HCT116 (cell line): ENCODE results near the gene TTC12. TPM values are rescaled to one million over a fixed set of nuclear protein-coding genes. Genes with fewer than 3 reads are reported as not detected.

Experiments
- ATAC-seq: fragments of 200-7000 bp; cut with Tn5 transposase; 2 replicates; pipeline ENCODE4 v1.9.1; 2020; ENCODE audit warnings: mild to moderate bottlenecking, moderate library complexity
- BruUV-seq: library from RNA; stranded (reverse); fragments of 400-500 nt; replicated peaks from 2 replicates; lab custom pipeline; 2021; lab: Mats Ljungman, UMichigan
- CTCF ChIA-PET: fragments of 300-600 bp; sonication (Branson Sonifier 250); formaldehyde crosslinking; loops from one replicate; lab custom pipeline; 2021; ENCODE audit warnings: antibody characterized with exemption; lab: Charles Lee
- POLR2A ChIA-PET: fragments of 300-600, 350-600 bp; sonication (Branson Sonifier 250); formaldehyde crosslinking; loops from one replicate; lab custom pipeline; 2021; ENCODE audit warnings: antibody characterized with exemption; lab: Charles Lee
- RAD21 ChIA-PET, 2 experiments: fragments of 300-600 bp; sonication (Branson Sonifier 250); formaldehyde crosslinking; loops; one replicate each; lab custom pipeline; 2023; ENCODE audit warnings: low total read pairs in 2 of 2; ENCODE audit not compliant: uncharacterized antibody in 2 of 2, unreplicated experiment in 2 of 2, low non-redundant PET in 1 of 2; lab: Charles Lee
- DNase-seq: peaks from one replicate; pipeline ENCODE4 v3.0.0-alpha.2; 2010; ENCODE audit warnings: low read depth, low spot score
- H2AFZ ChIP-seq: fragments of 200-600 bp; shearing (Covaris generic), sonication (generic); 2 replicates; pipeline ENCODE4 v1.6.1; 2017; ENCODE audit warnings: low read depth, mixed run types, mixed read lengths, antibody characterized with exemption, low read length; ENCODE audit not compliant: poor library complexity, severe bottlenecking
- H3K27ac ChIP-seq: 2 replicates; pipeline ENCODE4 v1.5.1; 2012; ENCODE audit warnings: low read depth, low read length
- H3K27me3 ChIP-seq: fragments of 200-600 bp; sonication (generic); 2 replicates; pipeline ENCODE4 v1.6.1; 2016; ENCODE audit warnings: mixed run types, low read length, mixed read lengths; ENCODE audit not compliant: insufficient read depth
- H3K36me3 ChIP-seq, 2 experiments: fragments of 200-500 bp in 1 of 2; fragments of 200-600 bp in 1 of 2; sonication (Bioruptor generic) in 1 of 2; sonication (generic) in 1 of 2; 2 replicates each; pipeline versions ENCODE4 v1.5.1 to v1.6.1; 2014 to 2016; ENCODE audit warnings: low read length in 2 of 2, inconsistent platforms in 1 of 2, mixed read lengths in 1 of 2, mixed run types in 1 of 2; ENCODE audit not compliant: insufficient read depth in 2 of 2, control insufficient read depth in 1 of 2
- H3K4me1 ChIP-seq, 2 experiments: fragments of 200-600 bp in 1 of 2; sonication (generic) in 1 of 2; 2 replicates each; pipeline versions ENCODE4 v1.5.1 to v1.6.1; 2012 to 2017; ENCODE audit warnings: low read length in 2 of 2, inconsistent platforms in 1 of 2, mild to moderate bottlenecking in 1 of 2, mixed read lengths in 1 of 2, mixed run types in 1 of 2, moderate library complexity in 1 of 2; ENCODE audit not compliant: insufficient read depth in 2 of 2, control insufficient read depth in 1 of 2
- H3K4me2 ChIP-seq: fragments of 200-600 bp; sonication (generic); 2 replicates; pipeline ENCODE4 v1.6.1; 2017; ENCODE audit warnings: mixed run types, low read length, mixed read lengths
- H3K4me3 ChIP-seq, 2 experiments: fragments of 200-600 bp in 1 of 2; sonication (generic) in 1 of 2; replicated peaks in 1 of 2; 2 replicates each; pipeline ENCODE4 v1.5.1; 2011 to 2016; ENCODE audit warnings: low read length in 2 of 2, control low read depth in 1 of 2, low read depth in 1 of 2, mild to moderate bottlenecking in 1 of 2, mixed read lengths in 1 of 2, mixed run types in 1 of 2
- H3K79me2 ChIP-seq: fragments of 200-600 bp; sonication (generic); 2 replicates; pipeline ENCODE4 v1.6.1; 2017; ENCODE audit warnings: mild to moderate bottlenecking, mixed run types, low read length, moderate library complexity, mixed read lengths; ENCODE audit not compliant: insufficient read depth
- H3K9ac ChIP-seq: fragments of 200-600 bp; sonication (generic); 2 replicates; pipeline ENCODE4 v1.6.1; 2016; ENCODE audit warnings: low read length, mixed read lengths
- H3K9me2 ChIP-seq: fragments of 200-600 bp; sonication (generic), shearing (Covaris generic); 2 replicates; pipeline ENCODE4 v1.6.1; 2017; ENCODE audit warnings: mixed run types, mild to moderate bottlenecking, moderate library complexity; ENCODE audit not compliant: insufficient read depth
- H3K9me3 ChIP-seq, 2 experiments: fragments of 200-500 bp in 1 of 2; fragments of 200-600 bp in 1 of 2; sonication (Bioruptor generic) in 1 of 2; sonication (generic) in 1 of 2; 2 replicates each; pipeline ENCODE4 v1.6.1; 2014 to 2017; ENCODE audit warnings: low read length in 2 of 2, mixed read lengths in 2 of 2, inconsistent platforms in 1 of 2, low read depth in 1 of 2, mild to moderate bottlenecking in 1 of 2, mixed run types in 1 of 2, moderate library complexity in 1 of 2; ENCODE audit not compliant: control insufficient read depth in 1 of 2, insufficient read depth in 1 of 2
- H4K20me1 ChIP-seq: fragments of 200-600 bp; sonication (generic), shearing (Covaris generic); 2 replicates; pipeline ENCODE4 v1.6.1; 2017; ENCODE audit warnings: mixed run types, mild to moderate bottlenecking, moderate library complexity; ENCODE audit not compliant: insufficient read depth
- CEBPB ChIP-seq: IDR thresholded peaks from 2 replicates; pipeline ENCODE4 v1.6.1; 2012; ENCODE audit warnings: low read depth
- EGR1 ChIP-seq: IDR thresholded peaks from 2 replicates; pipeline ENCODE4 v1.6.1; 2012; ENCODE audit warnings: low read depth
- EZH2 ChIP-seq: fragments of 200-600 bp; sonication (generic); IDR thresholded peaks from 2 replicates; pipeline ENCODE4 v1.6.1; 2017; ENCODE audit warnings: antibody characterized with exemption, mixed run types
- EZH2phosphoT487 ChIP-seq: fragments of 200-600 bp; IDR thresholded peaks from 2 replicates; pipeline ENCODE4 v1.6.1; 2018; ENCODE audit warnings: antibody characterized with exemption, borderline replicate concordance
- POLR2A ChIP-seq: IDR thresholded peaks from 2 replicates; pipeline ENCODE4 v1.7.0; 2011; ENCODE audit warnings: borderline replicate concordance; ENCODE audit not compliant: insufficient read depth, insufficient read length; ENCODE audit errors: extremely low read depth
- POLR2AphosphoS5 ChIP-seq: IDR thresholded peaks from 2 replicates; pipeline ENCODE4 v1.6.1; 2011; ENCODE audit warnings: mild to moderate bottlenecking, low read depth, low read length, moderate library complexity
- RAD21 ChIP-seq: IDR thresholded peaks from 2 replicates; pipeline ENCODE4 v1.6.1; 2012; ENCODE audit warnings: low read depth, mild to moderate bottlenecking
- TCF7L2 ChIP-seq: IDR thresholded peaks from 2 replicates; pipeline ENCODE4 v1.7.0; 2011; ENCODE audit warnings: borderline replicate concordance, inconsistent platforms; ENCODE audit not compliant: insufficient read depth, insufficient read length; ENCODE audit errors: extremely low read depth
- YY1 ChIP-seq: IDR thresholded peaks from 2 replicates; pipeline ENCODE4 v1.6.1; 2011; ENCODE audit warnings: low read length, low read depth, moderate library complexity, mild to moderate bottlenecking; ENCODE audit not compliant: insufficient replicate concordance; ENCODE audit errors: extremely low read depth
- ZNF274 ChIP-seq: fragments of 200-500 bp; sonication (Bioruptor generic); IDR thresholded peaks from 2 replicates; pipeline ENCODE4 v1.6.1; 2014; ENCODE audit warnings: mild to moderate bottlenecking, low read depth, low read length, inconsistent platforms
- intact Hi-C: fragments of 100-400 bp; cut with micrococcal nuclease; formaldehyde crosslinking; loops from 2 replicates; pipeline ENCODE4 v1.10.0; 2022
- total RNA-seq: library from RNA; stranded (reverse); gene quantifications from one replicate; pipeline ENCODE4 v1.2.1, GENCODE V29; 2021; ENCODE audit not compliant: unreplicated experiment
- TF ChIP-seq, protein P1 (sequence below): IDR thresholded peaks from 2 replicates; pipeline ENCODE4 v1.6.1; 2011; ENCODE audit warnings: mild to moderate bottlenecking, low read length, moderate library complexity; ENCODE audit not compliant: insufficient replicate concordance; ENCODE audit errors: extremely low read depth
- TF ChIP-seq, protein P2 (sequence below), 3 experiments: fragments of 200-600 bp in 1 of 3; sonication (generic) in 1 of 3; IDR thresholded peaks in 2 of 3; conservative IDR thresholded peaks in 1 of 3; 2 replicates each; pipeline ENCODE4 v1.5.1; 2012 to 2017; ENCODE audit warnings: low read depth in 2 of 3, low read length in 2 of 3, antibody characterized with exemption in 1 of 3, borderline replicate concordance in 1 of 3, control low read depth in 1 of 3, mild to moderate bottlenecking in 1 of 3, mixed read lengths in 1 of 3, mixed run types in 1 of 3, moderate library complexity in 1 of 3; ENCODE audit not compliant: insufficient read depth in 1 of 3
- TF ChIP-seq, protein P3 (sequence below): IDR thresholded peaks from 2 replicates; pipeline ENCODE4 v1.6.1; 2012
- TF ChIP-seq, protein P4 (sequence below): IDR thresholded peaks from 2 replicates; pipeline ENCODE4 v1.6.1; 2012
- TF ChIP-seq, protein P5 (sequence below): IDR thresholded peaks from 2 replicates; pipeline ENCODE4 v1.6.1; 2012; ENCODE audit warnings: low read depth

Gene TTC12
- total RNA-seq, 1 experiment from 2014 or later: 12.6 TPM

DNA sequence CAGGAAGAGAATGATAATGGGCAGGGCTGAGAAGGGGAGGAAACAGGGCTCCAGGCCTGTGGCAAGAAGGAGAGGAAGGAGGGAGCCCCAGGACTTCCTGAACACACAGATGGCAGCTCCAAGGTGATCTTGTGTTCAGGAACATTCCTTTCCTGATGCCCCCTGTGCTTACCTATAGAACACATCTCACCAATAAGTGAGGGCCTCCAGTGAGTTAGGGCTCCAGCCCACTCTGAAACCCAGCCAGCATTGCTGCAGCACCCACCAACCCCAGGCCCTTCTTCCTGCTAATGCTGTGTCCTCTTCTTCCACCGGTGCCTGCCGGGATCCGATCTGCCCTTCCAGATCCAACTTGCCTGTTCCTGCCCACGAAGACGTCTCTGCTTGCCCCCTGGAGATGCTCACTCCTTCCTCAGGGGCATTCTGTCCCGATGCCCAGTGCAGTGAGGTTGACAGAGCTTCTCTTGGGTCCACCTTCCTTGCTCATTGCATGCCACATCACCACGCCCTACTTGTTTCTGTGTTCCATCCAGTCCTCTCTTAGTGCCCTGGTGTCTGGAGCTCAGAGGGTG is 90.6 kb downstream of the TTC12 start:
- H4K20me1 ChIP-seq: no peaks in the 10 kb centered on the region
- intact Hi-C loops: no loop called here
- H3K27ac ChIP-seq: no peak overlapping the region
- ChIA-PET CTCF (no interaction called here), RAD21 (no interaction called here), POLR2A (no interaction called here)
- H3K9me3 ChIP-seq: no peaks in the 10 kb centered on the region
- no peaks in the 10 kb centered on the region for H3K79me2 ChIP-seq
- BruUV-seq: no TSS peak
- no peak for DNase-seq
- no peak overlapping the region for H3K9ac ChIP-seq
- no peak overlapping the region for H3K4me2 ChIP-seq
- no peaks in the 10 kb centered on the region for H3K36me3 ChIP-seq
- H2AFZ ChIP-seq: no peak overlapping the region
- TF ChIP-seq EZH2 (no peak), TCF7L2 (no peak), ZNF274 (no peak), POLR2A (no peak), CEBPB (no peak), POLR2AphosphoS5 (no peak), EGR1 (no peak), EZH2phosphoT487 (no peak), YY1 (no peak), RAD21 (no peak)
- TF ChIP-seq, protein P1, sequence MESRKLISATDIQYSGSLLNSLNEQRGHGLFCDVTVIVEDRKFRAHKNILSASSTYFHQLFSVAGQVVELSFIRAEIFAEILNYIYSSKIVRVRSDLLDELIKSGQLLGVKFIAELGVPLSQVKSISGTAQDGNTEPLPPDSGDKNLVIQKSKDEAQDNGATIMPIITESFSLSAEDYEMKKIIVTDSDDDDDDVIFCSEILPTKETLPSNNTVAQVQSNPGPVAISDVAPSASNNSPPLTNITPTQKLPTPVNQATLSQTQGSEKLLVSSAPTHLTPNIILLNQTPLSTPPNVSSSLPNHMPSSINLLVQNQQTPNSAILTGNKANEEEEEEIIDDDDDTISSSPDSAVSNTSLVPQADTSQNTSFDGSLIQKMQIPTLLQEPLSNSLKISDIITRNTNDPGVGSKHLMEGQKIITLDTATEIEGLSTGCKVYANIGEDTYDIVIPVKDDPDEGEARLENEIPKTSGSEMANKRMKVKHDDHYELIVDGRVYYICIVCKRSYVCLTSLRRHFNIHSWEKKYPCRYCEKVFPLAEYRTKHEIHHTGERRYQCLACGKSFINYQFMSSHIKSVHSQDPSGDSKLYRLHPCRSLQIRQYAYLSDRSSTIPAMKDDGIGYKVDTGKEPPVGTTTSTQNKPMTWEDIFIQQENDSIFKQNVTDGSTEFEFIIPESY: no peak
- TF ChIP-seq, protein P2, sequence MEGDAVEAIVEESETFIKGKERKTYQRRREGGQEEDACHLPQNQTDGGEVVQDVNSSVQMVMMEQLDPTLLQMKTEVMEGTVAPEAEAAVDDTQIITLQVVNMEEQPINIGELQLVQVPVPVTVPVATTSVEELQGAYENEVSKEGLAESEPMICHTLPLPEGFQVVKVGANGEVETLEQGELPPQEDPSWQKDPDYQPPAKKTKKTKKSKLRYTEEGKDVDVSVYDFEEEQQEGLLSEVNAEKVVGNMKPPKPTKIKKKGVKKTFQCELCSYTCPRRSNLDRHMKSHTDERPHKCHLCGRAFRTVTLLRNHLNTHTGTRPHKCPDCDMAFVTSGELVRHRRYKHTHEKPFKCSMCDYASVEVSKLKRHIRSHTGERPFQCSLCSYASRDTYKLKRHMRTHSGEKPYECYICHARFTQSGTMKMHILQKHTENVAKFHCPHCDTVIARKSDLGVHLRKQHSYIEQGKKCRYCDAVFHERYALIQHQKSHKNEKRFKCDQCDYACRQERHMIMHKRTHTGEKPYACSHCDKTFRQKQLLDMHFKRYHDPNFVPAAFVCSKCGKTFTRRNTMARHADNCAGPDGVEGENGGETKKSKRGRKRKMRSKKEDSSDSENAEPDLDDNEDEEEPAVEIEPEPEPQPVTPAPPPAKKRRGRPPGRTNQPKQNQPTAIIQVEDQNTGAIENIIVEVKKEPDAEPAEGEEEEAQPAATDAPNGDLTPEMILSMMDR (IDR thresholded peaks at IDR 0.05 in 2 of 3, conservative IDR thresholded peaks at IDR 0.05 in 1 of 3; ENCODE audit: borderline replicate concordance in 1 of 3, insufficient read depth in 1 of 3, low read depth in 2 of 3, low read length in 2 of 3): no peak
- TF ChIP-seq, protein P3, sequence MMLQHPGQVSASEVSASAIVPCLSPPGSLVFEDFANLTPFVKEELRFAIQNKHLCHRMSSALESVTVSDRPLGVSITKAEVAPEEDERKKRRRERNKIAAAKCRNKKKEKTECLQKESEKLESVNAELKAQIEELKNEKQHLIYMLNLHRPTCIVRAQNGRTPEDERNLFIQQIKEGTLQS: no peak
- TF ChIP-seq, protein P4, sequence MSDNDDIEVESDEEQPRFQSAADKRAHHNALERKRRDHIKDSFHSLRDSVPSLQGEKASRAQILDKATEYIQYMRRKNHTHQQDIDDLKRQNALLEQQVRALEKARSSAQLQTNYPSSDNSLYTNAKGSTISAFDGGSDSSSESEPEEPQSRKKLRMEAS: no peak
- TF ChIP-seq, protein P5, sequence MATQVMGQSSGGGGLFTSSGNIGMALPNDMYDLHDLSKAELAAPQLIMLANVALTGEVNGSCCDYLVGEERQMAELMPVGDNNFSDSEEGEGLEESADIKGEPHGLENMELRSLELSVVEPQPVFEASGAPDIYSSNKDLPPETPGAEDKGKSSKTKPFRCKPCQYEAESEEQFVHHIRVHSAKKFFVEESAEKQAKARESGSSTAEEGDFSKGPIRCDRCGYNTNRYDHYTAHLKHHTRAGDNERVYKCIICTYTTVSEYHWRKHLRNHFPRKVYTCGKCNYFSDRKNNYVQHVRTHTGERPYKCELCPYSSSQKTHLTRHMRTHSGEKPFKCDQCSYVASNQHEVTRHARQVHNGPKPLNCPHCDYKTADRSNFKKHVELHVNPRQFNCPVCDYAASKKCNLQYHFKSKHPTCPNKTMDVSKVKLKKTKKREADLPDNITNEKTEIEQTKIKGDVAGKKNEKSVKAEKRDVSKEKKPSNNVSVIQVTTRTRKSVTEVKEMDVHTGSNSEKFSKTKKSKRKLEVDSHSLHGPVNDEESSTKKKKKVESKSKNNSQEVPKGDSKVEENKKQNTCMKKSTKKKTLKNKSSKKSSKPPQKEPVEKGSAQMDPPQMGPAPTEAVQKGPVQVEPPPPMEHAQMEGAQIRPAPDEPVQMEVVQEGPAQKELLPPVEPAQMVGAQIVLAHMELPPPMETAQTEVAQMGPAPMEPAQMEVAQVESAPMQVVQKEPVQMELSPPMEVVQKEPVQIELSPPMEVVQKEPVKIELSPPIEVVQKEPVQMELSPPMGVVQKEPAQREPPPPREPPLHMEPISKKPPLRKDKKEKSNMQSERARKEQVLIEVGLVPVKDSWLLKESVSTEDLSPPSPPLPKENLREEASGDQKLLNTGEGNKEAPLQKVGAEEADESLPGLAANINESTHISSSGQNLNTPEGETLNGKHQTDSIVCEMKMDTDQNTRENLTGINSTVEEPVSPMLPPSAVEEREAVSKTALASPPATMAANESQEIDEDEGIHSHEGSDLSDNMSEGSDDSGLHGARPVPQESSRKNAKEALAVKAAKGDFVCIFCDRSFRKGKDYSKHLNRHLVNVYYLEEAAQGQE: no peak
- H3K4me1 ChIP-seq: peaks cover 4 to 7% of the 10 kb centered on the region in 2 experiments; a peak in 2 of 4 replicates
- peaks cover 2% of the 10 kb centered on the region; the same call in 1 of the 2 replicates for H3K27me3 ChIP-seq
- H3K4me3 ChIP-seq: no peak overlapping the region
- H3K9me2 ChIP-seq: no peaks in the 10 kb centered on the region
- no peak for ATAC-seq
